ENCODE results near the gene AGXT2.

The AGXT2 gene, protein sequence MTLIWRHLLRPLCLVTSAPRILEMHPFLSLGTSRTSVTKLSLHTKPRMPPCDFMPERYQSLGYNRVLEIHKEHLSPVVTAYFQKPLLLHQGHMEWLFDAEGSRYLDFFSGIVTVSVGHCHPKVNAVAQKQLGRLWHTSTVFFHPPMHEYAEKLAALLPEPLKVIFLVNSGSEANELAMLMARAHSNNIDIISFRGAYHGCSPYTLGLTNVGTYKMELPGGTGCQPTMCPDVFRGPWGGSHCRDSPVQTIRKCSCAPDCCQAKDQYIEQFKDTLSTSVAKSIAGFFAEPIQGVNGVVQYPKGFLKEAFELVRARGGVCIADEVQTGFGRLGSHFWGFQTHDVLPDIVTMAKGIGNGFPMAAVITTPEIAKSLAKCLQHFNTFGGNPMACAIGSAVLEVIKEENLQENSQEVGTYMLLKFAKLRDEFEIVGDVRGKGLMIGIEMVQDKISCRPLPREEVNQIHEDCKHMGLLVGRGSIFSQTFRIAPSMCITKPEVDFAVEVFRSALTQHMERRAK

DNA sequence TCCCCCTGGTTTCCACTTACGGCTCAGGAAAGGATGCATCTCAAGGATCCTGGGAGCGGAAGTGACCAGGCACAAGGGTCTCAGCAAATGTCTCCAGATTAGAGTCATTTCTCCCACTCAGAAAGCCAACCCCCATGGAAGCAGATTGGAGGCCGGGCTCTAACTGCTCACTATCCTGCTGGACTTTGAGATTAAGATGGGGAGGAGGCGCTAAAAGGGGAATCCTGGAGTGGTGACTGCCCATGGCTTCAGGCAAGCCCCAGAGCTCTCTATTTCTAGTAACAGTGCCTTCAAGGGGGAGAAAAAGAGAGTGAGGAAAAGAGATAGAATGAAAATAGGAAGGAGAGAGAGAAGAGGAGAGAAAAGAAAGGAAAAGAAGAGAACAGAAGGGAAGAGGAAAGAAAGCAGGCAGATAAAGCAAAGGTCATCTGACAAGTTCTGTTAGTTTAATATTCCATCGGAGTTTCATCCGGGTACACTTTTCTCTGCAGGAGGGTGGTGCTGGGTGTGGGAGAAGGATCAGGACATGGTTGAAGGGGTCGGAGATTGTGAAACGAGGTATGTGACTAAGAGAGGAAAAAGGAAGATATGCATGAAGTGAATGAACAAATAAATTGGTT, at the start of gene AGXT2:
AGXT2 (minus strand) TSS at position 165 of the 620 bp plus-strand sequence; CDS start at position 108, 57 bp downstream.
- TF ChIP-seq, protein P1, sequence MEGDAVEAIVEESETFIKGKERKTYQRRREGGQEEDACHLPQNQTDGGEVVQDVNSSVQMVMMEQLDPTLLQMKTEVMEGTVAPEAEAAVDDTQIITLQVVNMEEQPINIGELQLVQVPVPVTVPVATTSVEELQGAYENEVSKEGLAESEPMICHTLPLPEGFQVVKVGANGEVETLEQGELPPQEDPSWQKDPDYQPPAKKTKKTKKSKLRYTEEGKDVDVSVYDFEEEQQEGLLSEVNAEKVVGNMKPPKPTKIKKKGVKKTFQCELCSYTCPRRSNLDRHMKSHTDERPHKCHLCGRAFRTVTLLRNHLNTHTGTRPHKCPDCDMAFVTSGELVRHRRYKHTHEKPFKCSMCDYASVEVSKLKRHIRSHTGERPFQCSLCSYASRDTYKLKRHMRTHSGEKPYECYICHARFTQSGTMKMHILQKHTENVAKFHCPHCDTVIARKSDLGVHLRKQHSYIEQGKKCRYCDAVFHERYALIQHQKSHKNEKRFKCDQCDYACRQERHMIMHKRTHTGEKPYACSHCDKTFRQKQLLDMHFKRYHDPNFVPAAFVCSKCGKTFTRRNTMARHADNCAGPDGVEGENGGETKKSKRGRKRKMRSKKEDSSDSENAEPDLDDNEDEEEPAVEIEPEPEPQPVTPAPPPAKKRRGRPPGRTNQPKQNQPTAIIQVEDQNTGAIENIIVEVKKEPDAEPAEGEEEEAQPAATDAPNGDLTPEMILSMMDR (IDR thresholded peaks at IDR 0.05; ENCODE audit: low read depth, low read length), result no peak
- Histone ChIP-seq H3K27me3 (ENCODE audit: insufficient read depth, low read depth, severe bottlenecking) (peaks cover 90% of the 10 kb centered on the region), H3K9me3 (ENCODE audit: severe bottlenecking) (no peaks in the 10 kb centered on the region), H3K27ac (no peak within 1 kb of the TSS), H3K36me3 (no peaks in the 10 kb centered on the region), H3K4me3 (ENCODE audit: low read depth, low read length) (no peak within 1 kb of the TSS)
- no peak for DNase-seq

DNA sequence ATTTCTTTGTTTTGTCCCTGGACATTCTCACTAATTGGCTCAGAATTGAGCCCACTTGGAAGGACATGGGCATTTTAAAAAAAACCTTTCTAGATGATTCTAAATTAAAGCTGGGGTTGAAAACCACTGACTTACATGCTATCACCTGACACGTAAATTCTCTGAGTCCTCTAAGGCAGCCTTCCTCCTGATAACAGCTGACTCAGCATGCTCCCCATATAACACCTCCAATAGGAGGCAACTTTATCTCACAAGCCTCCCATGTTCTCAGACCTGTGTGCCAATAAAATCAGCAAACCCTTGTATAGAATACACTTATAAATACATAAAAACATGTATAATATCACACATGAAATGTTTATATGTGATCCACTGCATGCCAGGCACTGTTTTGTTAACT, 49.2 kb upstream of the AGXT2 start:
- Histone ChIP-seq H3K27ac (no peak overlapping the region), H3K36me3 (no peaks in the 10 kb centered on the region), H3K27me3 (ENCODE audit: insufficient read depth, low read depth, severe bottlenecking) (peaks cover 87% of the 10 kb centered on the region), H3K9me3 (ENCODE audit: severe bottlenecking) (no peaks in the 10 kb centered on the region), H3K4me3 (ENCODE audit: low read depth, low read length) (no peak overlapping the region)
- TF ChIP-seq, protein P1 (IDR thresholded peaks at IDR 0.05; ENCODE audit: low read depth, low read length), result no peak
- no peak for DNase-seq

DNA sequence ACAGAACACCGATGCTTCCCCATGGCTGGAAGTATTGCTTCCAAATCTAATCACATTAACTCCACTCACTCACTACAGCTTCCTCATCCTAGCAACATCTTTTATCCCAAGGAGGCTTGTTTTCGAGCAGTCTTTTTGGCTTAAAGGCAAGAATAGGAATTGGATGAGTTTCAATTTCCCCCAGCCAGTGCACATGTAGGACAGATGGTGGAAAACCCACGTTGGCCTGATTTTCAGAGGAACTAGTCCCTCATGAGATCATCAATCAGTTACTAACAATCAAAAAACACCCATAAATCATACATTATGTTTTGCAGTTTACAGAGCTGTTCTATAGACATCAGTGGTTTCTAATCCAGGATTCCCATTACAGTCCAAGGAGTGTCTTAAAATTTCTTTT, 48.5 kb upstream of the AGXT2 start:
- TF ChIP-seq, protein P1 (IDR thresholded peaks at IDR 0.05; ENCODE audit: low read depth, low read length), result no peak
- no peak for DNase-seq
- Histone ChIP-seq H3K9me3 (ENCODE audit: severe bottlenecking) (no peaks in the 10 kb centered on the region), H3K27ac (no peak overlapping the region), H3K4me3 (ENCODE audit: low read depth, low read length) (no peak overlapping the region), H3K27me3 (ENCODE audit: insufficient read depth, low read depth, severe bottlenecking) (peaks cover 86% of the 10 kb centered on the region), H3K36me3 (no peaks in the 10 kb centered on the region)

DNA sequence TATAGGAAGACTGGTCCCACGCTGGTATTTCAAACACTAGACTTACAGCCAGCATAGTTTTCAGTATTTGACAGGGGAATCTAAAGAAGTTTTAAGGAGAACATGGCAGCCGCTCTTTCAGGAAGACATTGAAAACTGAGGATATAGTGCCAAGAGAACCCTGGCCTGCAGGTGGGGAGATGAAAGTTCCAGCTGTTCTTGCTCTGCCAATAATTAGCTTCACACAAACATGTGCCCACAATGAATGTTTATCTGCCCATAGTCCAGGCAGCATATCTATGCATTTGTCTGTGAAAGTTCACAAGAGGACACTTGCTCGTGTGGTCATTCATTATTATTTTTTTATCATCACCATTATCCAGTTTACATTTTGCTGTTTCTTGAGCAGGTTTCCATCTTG, 47.6 kb upstream of the AGXT2 start:
- Histone ChIP-seq H3K27me3 (ENCODE audit: insufficient read depth, low read depth, severe bottlenecking) (peaks cover 83% of the 10 kb centered on the region), H3K27ac (no peak overlapping the region), H3K9me3 (ENCODE audit: severe bottlenecking) (no peaks in the 10 kb centered on the region), H3K4me3 (ENCODE audit: low read depth, low read length) (no peak overlapping the region), H3K36me3 (no peaks in the 10 kb centered on the region)
- TF ChIP-seq, protein P1 (IDR thresholded peaks at IDR 0.05; ENCODE audit: low read depth, low read length), result no peak
- no peak for DNase-seq

DNA sequence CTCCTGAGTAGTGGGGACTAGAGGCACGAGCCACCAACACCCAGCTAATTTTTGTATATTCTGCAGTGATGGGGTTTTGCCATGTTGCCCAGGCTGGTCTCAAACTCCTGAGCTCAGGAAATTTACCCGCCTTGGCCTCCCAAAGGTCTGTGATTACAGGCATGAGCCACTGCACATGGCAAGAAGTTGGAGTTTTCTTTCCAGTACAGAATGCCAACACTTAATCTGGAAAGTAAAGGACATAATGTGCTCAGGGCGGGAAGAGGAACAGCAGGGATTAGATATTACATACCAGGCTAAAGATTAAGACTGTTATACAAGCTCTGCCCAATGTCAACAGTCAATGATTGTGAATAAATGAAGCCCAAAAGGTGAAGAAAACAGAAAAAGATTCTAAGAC, 47.2 kb upstream of the AGXT2 start:
- H3K4me3 ChIP-seq (ENCODE audit: low read depth, low read length), result no peak overlapping the region
- DNase-seq, result no peak
- H3K27me3 ChIP-seq (ENCODE audit: insufficient read depth, low read depth, severe bottlenecking), result peaks cover 84% of the 10 kb centered on the region
- no peaks in the 10 kb centered on the region for H3K36me3 ChIP-seq
- H3K27ac ChIP-seq, result no peak overlapping the region
- H3K9me3 ChIP-seq (ENCODE audit: severe bottlenecking), result no peaks in the 10 kb centered on the region
- TF ChIP-seq, protein P1 (IDR thresholded peaks at IDR 0.05; ENCODE audit: low read depth, low read length), result no peak
